NCI-H1092 treated with DMSO at 0.1 percent for 48 hours (cell line): Measurements from ENCODE around the gene ANKRD13A.
"Not testable (repeated sequence)": the region's sequence is repeated elsewhere in the genome, so short reads cannot be mapped to it uniquely, and the experiment has no call there.

ENCODE experiments used
- DNase-seq: peaks from one replicate; lab custom pipeline; 2025; lab: John Stamatoyannopoulos, UW

The ANKRD13A gene

DNA sequence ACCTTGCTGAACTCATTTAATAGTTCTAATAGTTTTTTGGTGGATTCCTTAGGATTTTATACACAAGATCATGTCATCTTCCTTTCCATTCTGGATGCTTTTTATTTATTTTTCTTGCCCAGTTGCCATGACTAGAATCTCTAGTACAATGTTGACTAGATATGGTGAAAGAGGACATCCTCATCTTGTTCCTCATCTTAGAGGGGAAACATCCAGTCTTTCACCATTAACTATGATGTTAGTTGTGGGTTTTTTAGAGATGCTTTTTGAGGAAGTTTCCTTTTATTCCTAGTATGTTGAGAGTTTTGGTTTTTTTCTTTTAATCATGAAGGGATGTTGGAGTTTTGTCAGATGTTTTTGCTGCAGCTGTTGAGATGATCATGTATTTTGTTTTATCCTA lies 8.7 kb downstream of the ANKRD13A start:
- DNase-seq, result no peak

DNA sequence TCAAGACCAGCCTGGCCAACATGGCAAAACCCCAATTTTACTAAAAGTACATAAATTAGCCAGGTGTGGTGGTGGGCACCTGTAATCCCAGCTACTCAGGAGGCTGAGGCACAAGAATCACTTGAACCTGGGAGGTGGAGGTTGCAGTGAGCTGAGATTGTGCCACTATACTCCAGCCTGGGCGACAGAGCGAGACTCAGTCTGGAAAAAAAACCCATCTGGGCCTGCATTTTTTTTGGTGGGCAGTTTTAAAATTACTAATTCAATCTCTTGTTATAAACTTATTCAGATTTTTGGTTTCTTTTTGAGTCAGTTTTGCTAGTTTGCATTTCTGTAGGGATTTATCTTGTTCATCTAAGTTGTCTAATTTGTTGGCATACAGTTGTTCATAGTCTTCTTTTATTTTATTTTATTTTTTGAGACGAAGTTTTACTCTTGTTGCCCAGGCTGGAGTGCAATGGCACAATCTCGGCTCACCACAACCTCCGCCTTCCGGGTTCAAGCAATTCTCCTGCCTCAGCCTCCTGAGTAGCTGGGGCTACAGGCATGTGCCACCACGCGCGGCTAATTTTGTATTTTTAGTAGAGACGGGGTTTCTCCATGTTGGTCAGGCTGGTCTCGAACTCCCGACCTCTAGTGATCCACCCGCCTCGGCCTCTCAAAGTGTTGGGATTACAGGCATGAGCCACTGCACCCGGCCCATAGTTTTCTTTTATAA lies 9.6 kb downstream of the ANKRD13A start:
- not testable (repeated sequence) for DNase-seq

GRCh38 chr12:110010853-110011723 lies 11.9 kb downstream of the ANKRD13A start:
- DNase-seq, result no peak

GRCh38 chr12:110012137-110012536 lies 12.9 kb downstream of the ANKRD13A start:
- no peak for DNase-seq

DNA sequence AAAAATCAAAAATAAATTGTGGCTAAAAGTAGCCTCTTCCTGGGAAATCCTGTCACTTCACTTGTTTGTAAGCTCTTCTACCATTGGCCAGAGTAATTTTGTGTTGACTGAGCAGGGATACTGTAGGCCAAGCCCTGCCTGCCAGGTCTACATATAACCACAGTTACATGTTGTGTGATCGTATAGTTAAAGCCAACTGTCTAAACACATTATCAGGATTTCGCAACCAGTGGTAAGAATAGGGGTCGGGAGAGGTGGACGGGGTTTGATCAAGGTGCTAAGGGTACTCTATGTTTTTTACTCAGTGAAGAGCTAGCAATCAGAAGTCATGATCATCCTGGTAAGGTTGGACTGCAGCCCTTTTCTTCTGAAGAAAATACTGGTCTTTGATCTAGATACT lies 13.4 kb downstream of the ANKRD13A start:
- no peak for DNase-seq

DNA sequence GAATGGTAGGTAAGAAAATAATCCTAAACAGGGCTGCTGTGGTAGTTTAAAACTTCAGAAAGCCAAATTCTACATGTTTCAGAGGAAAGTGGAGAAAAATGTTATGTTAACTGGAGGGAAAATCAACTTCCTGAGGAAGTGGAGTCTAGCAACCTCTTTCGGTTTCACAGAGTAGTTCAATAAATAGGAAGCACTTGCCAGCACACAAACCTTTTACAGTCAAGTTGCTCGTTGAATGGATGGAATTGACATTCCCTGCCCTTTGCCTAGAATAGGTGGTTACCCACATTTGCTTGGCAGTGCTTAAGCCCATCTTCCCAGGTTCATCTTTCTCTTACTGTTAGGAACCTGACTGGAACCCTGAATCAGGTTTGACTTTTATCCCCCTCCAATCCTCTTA lies 15.9 kb downstream of the ANKRD13A start:
- no peak for DNase-seq

DNA sequence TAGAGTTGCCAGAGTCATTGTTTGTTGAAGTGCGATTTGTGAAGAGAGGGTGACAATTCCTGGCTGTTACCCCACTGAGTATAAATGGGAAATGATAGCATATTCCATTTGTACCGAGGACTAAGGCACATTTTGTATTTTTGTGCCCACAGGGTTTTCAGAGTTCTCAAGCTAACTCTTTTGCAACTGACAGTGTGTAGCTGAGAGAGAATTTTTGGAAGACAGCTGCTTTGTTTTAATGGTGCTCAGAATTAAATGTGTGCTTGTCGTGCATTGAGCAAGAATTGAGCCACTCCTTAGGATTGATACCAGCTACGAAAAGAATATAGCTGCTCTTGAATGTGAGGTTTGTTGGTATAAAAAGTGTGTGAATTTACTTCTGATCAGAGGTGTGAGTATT lies 21.7 kb downstream of the ANKRD13A start:
- DNase-seq, result no peak

GRCh38 chr12:110023059-110023980 lies 24.1 kb downstream of the ANKRD13A start:
- no peak for DNase-seq

- no peak for DNase-seq
Observed at GRCh38 chr12:110024051-110024450, 24.8 kb downstream of the ANKRD13A start.

GRCh38 chr12:110028323-110028722 lies 29.1 kb downstream of the ANKRD13A start:
- DNase-seq, result no peak

DNA sequence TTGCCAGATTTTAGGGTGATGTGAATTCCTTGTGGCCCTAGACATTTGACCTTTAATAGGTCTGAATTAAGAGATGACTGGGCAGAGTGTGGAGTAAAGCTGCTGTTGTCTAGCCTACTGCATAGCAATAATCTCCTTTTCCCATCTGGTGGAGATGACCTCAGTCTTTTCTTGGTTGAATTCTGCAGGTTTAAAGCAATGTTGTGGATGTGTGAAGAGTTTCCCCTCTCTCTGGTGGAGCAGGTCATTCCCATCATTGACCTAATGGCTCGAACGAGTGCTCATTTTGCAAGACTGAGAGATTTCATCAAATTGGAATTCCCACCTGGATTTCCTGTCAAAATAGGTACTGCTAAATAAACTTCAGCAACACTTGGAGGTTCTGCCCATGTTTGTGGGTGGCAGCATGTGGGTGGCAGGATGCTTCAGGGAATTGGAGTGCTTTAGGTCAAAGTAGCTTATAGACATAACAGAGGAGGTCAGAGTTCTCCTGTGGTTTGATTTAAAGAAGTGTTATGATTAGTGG lies 30.1 kb downstream of the ANKRD13A start:
- DNase-seq, result no peak

DNA sequence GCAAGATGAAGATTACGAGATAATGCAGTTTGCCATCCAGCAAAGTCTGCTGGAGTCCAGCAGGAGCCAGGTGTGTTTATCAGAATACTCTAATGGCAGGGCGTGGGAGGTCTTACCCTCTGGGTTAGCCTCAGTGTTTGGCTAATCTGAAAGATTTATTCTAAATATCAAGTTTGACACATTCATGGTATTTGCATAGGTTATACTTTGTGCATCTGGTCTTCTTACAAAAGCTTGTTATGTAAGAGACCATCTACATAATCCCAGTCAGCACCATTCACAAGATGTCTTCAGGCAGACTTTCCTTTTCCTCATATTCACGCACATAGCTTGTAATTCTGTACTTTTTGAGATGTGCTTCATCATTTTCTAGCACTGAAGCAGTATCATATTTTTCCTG lies 34.7 kb downstream of the ANKRD13A start:
- DNase-seq, result no peak

DNA sequence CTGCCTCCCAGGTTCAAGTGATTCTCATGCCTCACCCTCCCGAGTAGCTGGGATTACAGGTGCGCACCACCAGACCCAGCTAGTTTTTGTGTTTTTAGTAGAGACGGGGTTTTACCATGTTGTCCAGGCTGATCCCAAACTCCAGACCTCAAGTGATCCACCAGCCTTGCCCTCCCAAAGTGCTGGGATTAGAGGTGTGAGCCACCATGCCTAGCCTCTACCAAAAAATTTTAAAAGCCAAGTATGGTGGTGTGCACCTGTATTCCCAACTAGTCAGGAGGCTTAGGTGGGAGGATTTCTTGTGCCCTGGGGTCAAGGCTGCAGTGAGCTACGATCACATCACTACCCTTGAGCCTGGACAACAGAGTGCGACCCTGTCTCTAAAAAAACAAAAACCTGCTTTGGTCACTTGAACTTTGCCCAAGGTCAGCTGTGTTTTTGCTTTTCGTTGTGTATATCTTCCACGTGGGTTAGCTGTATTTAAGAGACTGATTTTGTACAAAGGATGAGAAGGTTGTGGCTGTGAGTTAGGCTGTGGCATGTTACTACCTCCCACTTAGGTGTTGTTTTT lies 36.4 kb downstream of the ANKRD13A start:
- no peak for DNase-seq

GRCh38 chr12:110037315-110037714 lies 38.1 kb downstream of the ANKRD13A start:
- no peak for DNase-seq

GRCh38 chr12:110038741-110039084 lies 39.5 kb downstream of the ANKRD13A start:
- no peak for DNase-seq

- DNase-seq, result no peak
Observed at GRCh38 chr12:110039085-110039807, 40.0 kb downstream of the ANKRD13A start.

- no peak for DNase-seq
Observed at GRCh38 chr12:110042264-110042663, 43.0 kb downstream of the ANKRD13A start.

GRCh38 chr12:110046451-110047187 lies 47.4 kb downstream of the ANKRD13A start:
- no peak for DNase-seq

- no peak for DNase-seq
Observed at GRCh38 chr12:110047297-110047940, 48.2 kb downstream of the ANKRD13A start.
